Measurements from ENCODE around the gene B4GALT1. TPM values are rescaled to one million over a fixed set of nuclear protein-coding genes. Genes with fewer than 3 reads are reported as not detected.

B4GALT1 gene
- total RNA-seq, 2 experiments from 2014 or later, result 12.8 to 38.7 TPM

DNA sequence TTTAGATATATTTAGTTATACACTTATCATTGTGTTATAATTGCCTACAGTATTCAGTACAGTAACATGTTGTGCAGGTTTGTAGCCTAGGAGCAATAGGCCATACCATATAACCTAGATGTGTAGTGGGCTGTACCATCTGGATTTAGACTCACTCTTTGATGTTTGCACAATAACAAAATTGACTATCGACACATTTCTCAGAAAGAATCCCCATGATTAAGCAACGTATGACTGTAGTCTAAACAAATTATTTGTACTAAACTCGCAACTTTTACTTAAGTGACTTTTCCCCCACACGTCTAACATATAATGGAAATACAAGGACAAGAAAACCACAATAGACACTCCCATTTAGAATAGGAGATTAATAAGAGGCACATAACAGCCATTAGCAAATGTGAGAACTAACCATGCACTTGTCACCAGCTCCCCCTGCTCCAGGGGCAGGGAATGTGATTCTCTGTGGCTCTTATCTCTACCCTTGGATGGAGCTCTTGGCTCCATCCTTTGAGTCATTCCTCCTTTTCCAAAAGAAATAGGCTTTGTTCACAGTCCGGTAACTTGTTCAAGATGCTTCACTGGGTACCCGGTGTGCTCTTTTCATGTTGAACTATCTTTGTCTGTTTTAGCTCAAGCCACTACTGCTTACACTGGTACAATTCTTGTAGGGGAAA lies 8.7 kb upstream of the B4GALT1 start:
- no peak overlapping the region for H3K4me3 ChIP-seq (ENCODE audit: low read depth, low read length, poor library complexity, severe bottlenecking)
- H3K27ac ChIP-seq (ENCODE audit: low read depth, low read length, poor library complexity, severe bottlenecking), result no peak overlapping the region
- BruUV-seq (replicated peaks), result no TSS peak
- H3K79me2 ChIP-seq (ENCODE audit: insufficient read depth, low read depth, low read length), result no peaks in the 10 kb centered on the region
- no peak overlapping the region for H3K4me2 ChIP-seq (ENCODE audit: low read length)
- intact Hi-C loops (cut with micrococcal nuclease; ENCODE audit: unreplicated experiment), result no loop called here
- H2AFZ ChIP-seq (ENCODE audit: low read length), result no peak overlapping the region
- ChIA-PET POLR2A (interaction anchor here (0.6 to 1.2 kb wide), 4 partner anchors 17 to 124 kb away, joined by 3 to 5 read pairs (median 3); no protein-coding TSS in a partner anchor), CTCF (ENCODE audit: unreplicated experiment) (no interaction called here)
- no peaks in the 10 kb centered on the region for H3K9me3 ChIP-seq (ENCODE audit: low read length)
- no peak for DNase-seq (ENCODE audit: low spot score)
- no peaks in the 10 kb centered on the region for H3K9me2 ChIP-seq (ENCODE audit: insufficient read depth, low read length)
- TF ChIP-seq EZH2phosphoT487 (IDR thresholded peaks at IDR 0.05; ENCODE audit: borderline replicate concordance, low read depth, low read length), result no peak
- TF ChIP-seq, protein P1, sequence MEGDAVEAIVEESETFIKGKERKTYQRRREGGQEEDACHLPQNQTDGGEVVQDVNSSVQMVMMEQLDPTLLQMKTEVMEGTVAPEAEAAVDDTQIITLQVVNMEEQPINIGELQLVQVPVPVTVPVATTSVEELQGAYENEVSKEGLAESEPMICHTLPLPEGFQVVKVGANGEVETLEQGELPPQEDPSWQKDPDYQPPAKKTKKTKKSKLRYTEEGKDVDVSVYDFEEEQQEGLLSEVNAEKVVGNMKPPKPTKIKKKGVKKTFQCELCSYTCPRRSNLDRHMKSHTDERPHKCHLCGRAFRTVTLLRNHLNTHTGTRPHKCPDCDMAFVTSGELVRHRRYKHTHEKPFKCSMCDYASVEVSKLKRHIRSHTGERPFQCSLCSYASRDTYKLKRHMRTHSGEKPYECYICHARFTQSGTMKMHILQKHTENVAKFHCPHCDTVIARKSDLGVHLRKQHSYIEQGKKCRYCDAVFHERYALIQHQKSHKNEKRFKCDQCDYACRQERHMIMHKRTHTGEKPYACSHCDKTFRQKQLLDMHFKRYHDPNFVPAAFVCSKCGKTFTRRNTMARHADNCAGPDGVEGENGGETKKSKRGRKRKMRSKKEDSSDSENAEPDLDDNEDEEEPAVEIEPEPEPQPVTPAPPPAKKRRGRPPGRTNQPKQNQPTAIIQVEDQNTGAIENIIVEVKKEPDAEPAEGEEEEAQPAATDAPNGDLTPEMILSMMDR (conservative IDR thresholded peaks at IDR 0.05; ENCODE audit: low read length), result no peak
- peaks cover 7% of the 10 kb centered on the region for H3K4me1 ChIP-seq (ENCODE audit: insufficient read depth, low read length, poor library complexity, severe bottlenecking)
- H4K20me1 ChIP-seq (ENCODE audit: insufficient read depth, low read length), result no peaks in the 10 kb centered on the region
- no peaks in the 10 kb centered on the region for H3K36me3 ChIP-seq (ENCODE audit: insufficient read depth, low read length)

DNA sequence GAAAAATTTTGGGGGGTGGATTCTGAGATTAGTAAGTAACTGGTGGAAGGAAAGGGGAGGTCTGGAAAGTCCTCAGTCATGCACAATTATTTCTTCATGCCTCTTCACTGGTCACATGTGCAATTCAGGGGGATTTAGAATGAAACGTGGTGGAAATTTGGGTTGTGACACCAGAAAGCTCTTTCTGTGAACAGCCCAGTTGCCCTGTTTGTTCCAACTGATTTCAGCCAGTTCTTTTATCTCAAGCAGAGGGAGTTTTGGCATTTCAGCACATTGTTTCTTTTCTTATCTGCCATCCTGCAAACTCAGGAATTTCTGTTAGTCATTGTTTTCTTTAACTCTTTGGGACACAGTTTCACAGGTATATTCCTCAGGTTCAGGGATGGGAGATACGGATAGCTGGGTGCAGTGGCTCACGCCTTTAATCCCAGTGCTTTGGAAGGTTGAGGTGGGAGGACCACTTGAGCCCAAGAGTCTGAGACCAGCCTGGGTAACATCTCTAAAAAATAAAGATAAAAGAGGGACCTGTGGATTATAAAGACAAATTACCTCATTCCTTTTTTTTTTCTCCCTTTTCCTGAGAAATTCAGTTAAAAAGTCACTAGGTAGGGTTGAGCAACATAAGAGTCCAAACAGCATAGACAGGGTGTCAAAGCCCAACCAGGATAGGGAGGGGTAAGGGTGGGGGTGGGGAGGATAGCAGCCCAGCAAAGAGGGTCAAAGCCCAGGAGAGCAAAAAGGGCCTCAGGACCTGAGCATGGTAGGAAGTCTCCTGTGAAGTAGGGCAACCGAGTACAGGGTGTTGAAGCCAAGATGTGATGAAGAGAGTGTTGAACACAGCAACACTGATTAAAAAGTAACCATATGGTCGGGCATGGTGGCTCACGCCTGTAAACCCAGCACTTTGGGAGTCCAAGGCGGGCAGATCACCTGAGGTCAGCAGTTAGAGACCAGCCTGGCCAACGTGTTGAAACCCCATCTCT lies 5.4 kb upstream of the B4GALT1 start:
- DNase-seq (ENCODE audit: low spot score), result no peak
- H3K9me2 ChIP-seq (ENCODE audit: insufficient read depth, low read length), result no peaks in the 10 kb centered on the region
- POLR2A ChIA-PET, result interaction anchor here (0.5 to 1.8 kb wide), 3 partner anchors 12 to 24 kb away, joined by 3 to 5 read pairs (median 3); no protein-coding TSS in a partner anchor
- no peaks in the 10 kb centered on the region for H3K79me2 ChIP-seq (ENCODE audit: insufficient read depth, low read depth, low read length)
- intact Hi-C loops (cut with micrococcal nuclease; ENCODE audit: unreplicated experiment), result no loop called here
- H3K9me3 ChIP-seq (ENCODE audit: low read length), result no peaks in the 10 kb centered on the region
- no peak overlapping the region for H2AFZ ChIP-seq (ENCODE audit: low read length)
- TF ChIP-seq EZH2phosphoT487 (IDR thresholded peaks at IDR 0.05; ENCODE audit: borderline replicate concordance, low read depth, low read length), result no peak
- TF ChIP-seq, protein P1 (conservative IDR thresholded peaks at IDR 0.05; ENCODE audit: low read length), result no peak
- no peak overlapping the region for H3K4me3 ChIP-seq (ENCODE audit: low read depth, low read length, poor library complexity, severe bottlenecking)
- H4K20me1 ChIP-seq (ENCODE audit: insufficient read depth, low read length), result no peaks in the 10 kb centered on the region
- H3K36me3 ChIP-seq (ENCODE audit: insufficient read depth, low read length), result no peaks in the 10 kb centered on the region
- BruUV-seq (replicated peaks), result no TSS peak
- H3K27ac ChIP-seq (ENCODE audit: low read depth, low read length, poor library complexity, severe bottlenecking), result no peak overlapping the region
- H3K4me2 ChIP-seq (ENCODE audit: low read length), result no peak overlapping the region
- H3K4me1 ChIP-seq (ENCODE audit: insufficient read depth, low read length, poor library complexity, severe bottlenecking), result peaks cover 17% of the 10 kb centered on the region
- CTCF ChIA-PET (ENCODE audit: unreplicated experiment), result no interaction called here

Measured in OCI-LY7 (cell line).